GM12878 (cell line): ENCODE results near the gene SUGP2. TPM values are rescaled to one million over a fixed set of nuclear protein-coding genes. Genes with fewer than 3 reads are reported as not detected.

ENCODE experiments used
- ATAC-seq: fragments of 200-7000 bp; cut with Tn5 transposase; 3 replicates; pipeline ENCODE4 v1.9.1; 2020; ENCODE audit warnings: mild to moderate bottlenecking, moderate library complexity
- BruUV-seq: library from RNA; stranded (reverse); fragments of 400-500 nt; replicated peaks from 2 replicates; lab custom pipeline; 2021; lab: Mats Ljungman, UMichigan
- CTCF ChIA-PET: fragments of 300-600 bp; sonication (Branson Sonifier 250); formaldehyde crosslinking; extraction: SDS; loops from one replicate; lab custom pipeline; 2021; ENCODE audit warnings: inconsistent platforms; lab: Yijun Ruan, JAX
- POLR2A ChIA-PET: fragments of 350-600 bp; formaldehyde crosslinking; extraction: SDS; loops from one replicate; lab custom pipeline; 2021; ENCODE audit warnings: inconsistent platforms; lab: Charles Lee
- RAD21 ChIA-PET: fragments of 300-600 bp; sonication (Branson Sonifier 250); formaldehyde crosslinking; loops from one replicate; lab custom pipeline; 2023; ENCODE audit warnings: antibody characterized with exemption; ENCODE audit not compliant: unreplicated experiment; lab: Charles Lee
- SMC1A ChIA-PET: fragments of 300-600 bp; sonication (Branson Sonifier 250); formaldehyde crosslinking; loops from one replicate; lab custom pipeline; 2023; ENCODE audit not compliant: unreplicated experiment, uncharacterized antibody; lab: Charles Lee
- DNase-seq: peaks from one replicate; pipeline ENCODE4 v3.0.0-alpha.2; 2011; ENCODE audit warnings: low read depth, low spot score
- FAIRE-seq: peaks from 3 replicates; lab custom pipeline; 2011; peaks lifted over from hg19 to GRCh38; lab: Jason Lieb, UNC
- H2AFZ ChIP-seq: 2 replicates; pipeline ENCODE4 v1.6.0; 2011; ENCODE audit warnings: low read depth, low read length, control low read depth; ENCODE audit not compliant: control insufficient read depth
- H3K27ac ChIP-seq: 2 replicates; pipeline ENCODE4 v1.5.1; 2011; ENCODE audit warnings: control low read depth; ENCODE audit not compliant: control insufficient read depth, insufficient read depth
- H3K27me3 ChIP-seq, 2 experiments: replicated peaks in 1 of 2; 2 replicates each; pipeline versions ENCODE4 v1.6.0 to v1.6.1; 2011; ENCODE audit warnings: low read length in 1 of 2; ENCODE audit not compliant: control insufficient read depth in 2 of 2, insufficient read depth in 2 of 2
- H3K36me3 ChIP-seq, 2 experiments: 2 replicates each; pipeline ENCODE4 v1.5.1; 2011; ENCODE audit warnings: low read length in 1 of 2; ENCODE audit not compliant: control insufficient read depth in 2 of 2, insufficient read depth in 2 of 2
- H3K4me1 ChIP-seq: 2 replicates; pipeline ENCODE4 v1.6.1; 2011; ENCODE audit warnings: mild to moderate bottlenecking, low read length, moderate library complexity, mixed read lengths; ENCODE audit not compliant: control insufficient read depth, insufficient read depth
- H3K4me2 ChIP-seq: 2 replicates; pipeline ENCODE4 v1.6.0; 2011; ENCODE audit warnings: control low read depth; ENCODE audit not compliant: control insufficient read depth, insufficient read depth
- H3K4me3 ChIP-seq: fragments of 200-600 bp; sonication (generic); 2 replicates; pipeline ENCODE4 v1.5.1; 2016
- H3K79me2 ChIP-seq: 2 replicates; pipeline ENCODE4 v1.6.0; 2011; ENCODE audit warnings: low read length; ENCODE audit not compliant: control insufficient read depth, insufficient read depth
- H3K9ac ChIP-seq: 2 replicates; pipeline ENCODE4 v1.8.0; 2011; ENCODE audit warnings: low read length, control low read depth, mixed read lengths; ENCODE audit not compliant: control insufficient read depth, insufficient read depth
- H3K9me3 ChIP-seq: replicated peaks from 3 replicates; pipeline ENCODE4 v1.5.1; 2011; ENCODE audit warnings: mild to moderate bottlenecking, low read length; ENCODE audit not compliant: control insufficient read depth, insufficient read depth
- H4K20me1 ChIP-seq: 2 replicates; pipeline ENCODE4 v1.6.0; 2011; ENCODE audit not compliant: control insufficient read depth, insufficient read depth
- JUNB ChIP-seq: IDR thresholded peaks from 2 replicates; pipeline ENCODE4 v1.6.1; 2016; ENCODE audit warnings: antibody characterized with exemption, mild to moderate bottlenecking
- KLF5 ChIP-seq: fragments of 450-650 bp; IDR thresholded peaks from 2 replicates; pipeline ENCODE4 v1.6.1; 2014; ENCODE audit warnings: mild to moderate bottlenecking; ENCODE audit not compliant: partially characterized antibody
- MAX ChIP-seq: IDR thresholded peaks from 2 replicates; pipeline ENCODE4 v1.6.1; 2012; ENCODE audit warnings: low read depth, low read length, improper control_type of control experiment
- MTA2 ChIP-seq: fragments of 450-650 bp; IDR thresholded peaks from 2 replicates; pipeline ENCODE4 v1.6.1; 2016; ENCODE audit warnings: low read depth, mild to moderate bottlenecking, moderate library complexity
- NFIC ChIP-seq: IDR thresholded peaks from 2 replicates; pipeline ENCODE4 v1.6.1; 2012; ENCODE audit warnings: low read depth, mild to moderate bottlenecking, inconsistent platforms, low read length, moderate library complexity
- NFYA ChIP-seq: IDR thresholded peaks from 2 replicates; pipeline ENCODE4 v1.6.1; 2011; ENCODE audit warnings: low read depth, mild to moderate bottlenecking, low read length, improper control_type of control experiment, borderline replicate concordance
- RELA ChIP-seq: fragments of 450-650 bp; IDR thresholded peaks from 2 replicates; pipeline ENCODE4 v1.8.0; 2014; ENCODE audit warnings: borderline replicate concordance; ENCODE audit not compliant: partially characterized antibody
- TCF3 ChIP-seq: IDR thresholded peaks from 2 replicates; pipeline ENCODE4 v1.6.1; 2012; ENCODE audit warnings: low read depth, mild to moderate bottlenecking, low read length, borderline replicate concordance; ENCODE audit not compliant: insufficient read depth
- WRNIP1 ChIP-seq: IDR thresholded peaks from 2 replicates; pipeline ENCODE4 v1.6.1; 2011; ENCODE audit warnings: low read depth, low read length, improper control_type of control experiment, borderline replicate concordance
- ZBED1 ChIP-seq: IDR thresholded peaks from 2 replicates; pipeline ENCODE4 v1.6.1; 2016; ENCODE audit warnings: borderline replicate concordance
- ZBTB4 ChIP-seq: fragments of 450-650 bp; formaldehyde crosslinking; IDR thresholded peaks from 2 replicates; pipeline ENCODE4 v1.4.0; 2022; ENCODE audit warnings: mild to moderate bottlenecking, moderate library complexity
- WGBS: methylation state at CpG from one replicate; pipeline ENCODE4 v1.1.6; 2016; ENCODE audit warnings: low lambda C conversion rate; ENCODE audit not compliant: insufficient replicate concordance, insufficient coverage; ENCODE audit errors: missing lambda C conversion rate; 5-methylcytosine and 5-hydroxymethylcytosine counted together
- in situ Hi-C: fragments of 300-500 bp; cut with MboI; formaldehyde crosslinking; loops from 9 replicates; pipeline ENCODE4 v1.14.3; 2018; ENCODE audit warnings: mixed read lengths
- intact Hi-C: fragments of 100-400 bp; cut with micrococcal nuclease; formaldehyde crosslinking; loops from one replicate; pipeline ENCODE4 v1.14.2; 2022; ENCODE audit not compliant: unreplicated experiment
- polyA plus RNA-seq, 11 experiments: library from polyadenylated mRNA; depleted of rRNA in 4 of 11; unstranded in 6 of 11; stranded (reverse) in 5 of 11; fragments of >200 nt; fragmentation: Nextera tagmentation in 4 of 11; fragmentation: Illumina TruSeq in 1 of 11; extraction: Ambion mirVana in 4 of 11; extraction: Trizol in 1 of 11; gene quantifications; 1 replicate in 1 of 11; 2 replicates in 10 of 11; pipeline versions ENCODE4 v1.2.1 to v1.2.3, GENCODE V29; 2011 to 2016; ENCODE audit warnings: inconsistent platforms in 2 of 11, missing spikeins in 2 of 11, low read depth in 1 of 11
- total RNA-seq, 4 experiments: library from RNA; depleted of rRNA in 3 of 4; stranded (reverse); fragments of >200 nt in 3 of 4; fragmentation: Illumina TruSeq in 1 of 4; extraction: Trizol in 1 of 4; gene quantifications; 2 replicates each; pipeline versions ENCODE4 v1.2.1 to v1.2.3, GENCODE V29; 2013 to 2021

Gene SUGP2
- total and polyA plus RNA-seq, 10 of the 15 experiments (the other 5 are each of a cell fraction or from before 2014, with no cell fraction given), result 15.0 to 120 (median 57.2) TPM

- RAD21 ChIA-PET, result no interaction called here
- Histone ChIP-seq H3K9me3 (no peaks in the 10 kb centered on the region), H2AFZ (no peak overlapping the region), H3K4me2 (no peak overlapping the region), H3K27me3 (no peaks in the 10 kb centered on the region), H3K4me1 (no peaks in the 10 kb centered on the region), H3K9ac (no peak overlapping the region), H3K27ac (no peak overlapping the region), H3K79me2 (no peaks in the 10 kb centered on the region), H3K4me3 (no peak overlapping the region), H3K36me3 (peaks cover 47 to 51% of the 10 kb centered on the region in 2 experiments), H4K20me1 (no peaks in the 10 kb centered on the region)
- no TSS peak for BruUV-seq
- intact Hi-C loops, result no loop called here
- POLR2A ChIA-PET, result no interaction called here
- no peak for TF ChIP-seq NFYA
- TF ChIP-seq NFIC, result no peak
- no peak for TF ChIP-seq JUNB
- TF ChIP-seq WRNIP1, result no peak
- TF ChIP-seq MAX, result no peak
- TF ChIP-seq ZBTB4 (CRISPR knock-in tag), result no peak
- TF ChIP-seq ZBED1, result no peak
- no peak for TF ChIP-seq RELA
- TF ChIP-seq MTA2, result no peak
- no peak for TF ChIP-seq TCF3
- no peak for TF ChIP-seq KLF5
- in situ Hi-C loops, result no loop called here
- CTCF ChIA-PET, result no interaction called here
- FAIRE-seq, result no peak
- no peak for ATAC-seq
- DNase-seq, result no peak
- SMC1A ChIA-PET, result interaction anchor here (1.2 kb wide), 1 partner anchor 19 kb away, joined by 3 read pairs; no protein-coding TSS in a partner anchor
- 96% methylated on average over 3 of the region's 3 CpGs for WGBS
Measured at GRCh38 chr19:19006213-19006612, 27.1 kb downstream of the SUGP2 start.
